ENCODE measurements around the gene NGDN.

- no peak for TF ChIP-seq POLR2A (IDR thresholded peaks at IDR 0.05; ENCODE audit: low read length)
- TF ChIP-seq GATA1 (IDR thresholded peaks at IDR 0.05; ENCODE audit: low read depth, low read length), result no peak
These were observed 30.2 kb upstream of the NGDN start for GRCh38 chr14:23439107-23439835.
